HepG2 (cell line): ENCODE results near the gene PIGR. TPM values are rescaled to one million over a fixed set of nuclear protein-coding genes. Genes with fewer than 3 reads are reported as not detected.
A peak's percentile ranks its signal among the peaks of the same experiment; 100 is the strongest.

Experiments used
- BRD4 ChIP-seq: sonication (generic); formaldehyde crosslinking; IDR thresholded peaks from 2 replicates; pipeline ENCODE4 v1.4.0; 2020; ENCODE audit warnings: missing genetic modification reagents
- ETV5 ChIP-seq: IDR thresholded peaks from 2 replicates; pipeline ENCODE4 v1.6.1; 2018; ENCODE audit warnings: missing biosample characterization, missing genetic modification reagents, inconsistent platforms, borderline replicate concordance
- FOSL1 ChIP-seq: sonication (generic); formaldehyde crosslinking; IDR thresholded peaks from 2 replicates; pipeline ENCODE4 v1.9.0; 2021; ENCODE audit warnings: missing genetic modification reagents, borderline replicate concordance
- FOXC1 ChIP-seq: sonication (generic); formaldehyde crosslinking; IDR thresholded peaks from 2 replicates; pipeline ENCODE4 v1.8.0; 2022; ENCODE audit warnings: mild to moderate bottlenecking, missing genetic modification reagents, borderline replicate concordance
- HMG20B ChIP-seq: conservative IDR thresholded peaks from 2 replicates; pipeline ENCODE4 v1.6.1; 2016; ENCODE audit warnings: missing genetic modification reagents, missing compliant biosample characterization
- ISX ChIP-seq: sonication (generic); formaldehyde crosslinking; conservative IDR thresholded peaks from 2 replicates; pipeline ENCODE4 v1.5.0; 2020; ENCODE audit warnings: missing genetic modification reagents
- JDP2 ChIP-seq: sonication (generic); formaldehyde crosslinking; IDR thresholded peaks from 2 replicates; pipeline ENCODE4 v1.8.1; 2022; ENCODE audit warnings: missing genetic modification reagents, borderline replicate concordance
- KLF6 ChIP-seq: IDR thresholded peaks from 2 replicates; pipeline ENCODE4 v1.8.0; 2016; ENCODE audit warnings: missing biosample characterization, missing genetic modification reagents
- MED8 ChIP-seq: sonication (generic); formaldehyde crosslinking; IDR thresholded peaks from 2 replicates; pipeline ENCODE4 v1.8.1; 2023; ENCODE audit warnings: mild to moderate bottlenecking, missing genetic modification reagents; ENCODE audit not compliant: insufficient replicate concordance
- POLR2A ChIP-seq, 2 experiments: IDR thresholded peaks; 2 replicates each; pipeline ENCODE4 v1.6.1; 2011; ENCODE audit warnings: low read depth in 2 of 2, low read length in 2 of 2, mild to moderate bottlenecking in 1 of 2, moderate library complexity in 1 of 2; ENCODE audit not compliant: insufficient read depth in 1 of 2
- SCMH1 ChIP-seq: sonication (generic); formaldehyde crosslinking; IDR thresholded peaks from 2 replicates; pipeline ENCODE4 v1.9.0; 2021; ENCODE audit warnings: missing genetic modification reagents, mild to moderate bottlenecking, borderline replicate concordance
- SOX5 ChIP-seq: IDR thresholded peaks from 2 replicates; pipeline ENCODE4 v1.6.1; 2016; ENCODE audit warnings: borderline replicate concordance
- TCF7 ChIP-seq: sonication (generic); IDR thresholded peaks from 2 replicates; pipeline ENCODE4 v1.6.1; 2016; ENCODE audit warnings: antibody characterized with exemption, low read depth
- THAP11 ChIP-seq: IDR thresholded peaks from 2 replicates; pipeline ENCODE4 v1.6.1; 2016; ENCODE audit warnings: missing biosample characterization, missing genetic modification reagents
- XBP1 ChIP-seq: sonication (generic); formaldehyde crosslinking; IDR thresholded peaks from 2 replicates; pipeline ENCODE4 v1.5.0; 2020; ENCODE audit warnings: missing genetic modification reagents
- ZBTB26 ChIP-seq: IDR thresholded peaks from 2 replicates; pipeline ENCODE4 v1.6.1; 2016; ENCODE audit warnings: missing compliant biosample characterization, missing genetic modification reagents, borderline replicate concordance
- ZBTB46 ChIP-seq: sonication (generic); formaldehyde crosslinking; IDR thresholded peaks from 2 replicates; pipeline ENCODE4 v1.4.0; 2020; ENCODE audit warnings: mild to moderate bottlenecking, missing genetic modification reagents, borderline replicate concordance
- ZNF230 ChIP-seq: sonication (generic); formaldehyde crosslinking; IDR thresholded peaks from 2 replicates; pipeline ENCODE4 v1.4.0; 2020; ENCODE audit warnings: mild to moderate bottlenecking, missing genetic modification reagents
- ZNF547 ChIP-seq: sonication (generic); formaldehyde crosslinking; IDR thresholded peaks from 2 replicates; pipeline ENCODE4 v1.5.1; 2020; ENCODE audit warnings: mild to moderate bottlenecking, missing genetic modification reagents
- ZNF670 ChIP-seq: sonication (generic); formaldehyde crosslinking; IDR thresholded peaks from 2 replicates; pipeline ENCODE4 v1.8.0; 2022; ENCODE audit warnings: mild to moderate bottlenecking, missing genetic modification reagents, borderline replicate concordance
- ZNF782 ChIP-seq: sonication (generic); formaldehyde crosslinking; IDR thresholded peaks from 2 replicates; pipeline ENCODE4 v1.4.0; 2020; ENCODE audit warnings: missing genetic modification reagents, mild to moderate bottlenecking, borderline replicate concordance
- ZNF891 ChIP-seq: sonication (generic); formaldehyde crosslinking; IDR thresholded peaks from 2 replicates; pipeline ENCODE4 v1.5.0; 2020; ENCODE audit warnings: mild to moderate bottlenecking, missing genetic modification reagents
- polyA plus RNA-seq, 8 experiments: library from polyadenylated mRNA; depleted of rRNA in 3 of 8; stranded (reverse) in 7 of 8; unstranded in 1 of 8; fragments of >200 nt; fragmentation: Illumina TruSeq in 4 of 8; extraction: Trizol in 4 of 8; gene quantifications; 2 replicates each; pipeline versions ENCODE4 v1.2.1 to v1.2.3, GENCODE V29; 2011 to 2016; ENCODE audit warnings: low read depth in 4 of 8, missing spikeins in 1 of 8, mixed read lengths in 1 of 8; ENCODE audit not compliant: insufficient read depth in 1 of 8
- total RNA-seq, 5 experiments: library from RNA; depleted of rRNA; stranded (reverse); fragments of >200 nt; fragmentation: Illumina TruSeq; extraction: Trizol; gene quantifications; 2 replicates each; pipeline ENCODE4 v1.2.3, GENCODE V29; 2016; ENCODE audit warnings: low read depth in 1 of 5
- TF ChIP-seq, protein P1 (sequence below): sonication (generic); formaldehyde crosslinking; IDR thresholded peaks from 2 replicates; pipeline ENCODE4 v1.8.1; 2023; ENCODE audit warnings: mild to moderate bottlenecking, missing genetic modification reagents
- TF ChIP-seq, protein P2 (sequence below): sonication (generic); formaldehyde crosslinking; IDR thresholded peaks from 2 replicates; pipeline ENCODE4 v1.4.0; 2020; ENCODE audit warnings: mild to moderate bottlenecking, missing genetic modification reagents

The PIGR gene
- total and polyA plus RNA-seq, 2 of the 13 experiments (the other 11 are each of a cell fraction or from before 2014, with no cell fraction given), result not detected

- TF ChIP-seq ZBTB26 (CRISPR knock-in tag) (0 out of 2 replicates have a peak, but pooled peaks have one; percentile 28), ZNF230 (CRISPR knock-in tag) (no peak), THAP11 (no peak), ZNF670 (no peak), SCMH1 (CRISPR knock-in tag) (no peak), HMG20B (CRISPR knock-in tag) (no peak), FOSL1 (CRISPR knock-in tag) (no peak), ZNF891 (CRISPR knock-in tag) (no peak), MED8 (no peak), SOX5 (CRISPR knock-in tag) (peak; percentile 29; the same call in 1 of the 2 replicates), KLF6 (CRISPR knock-in tag) (no peak), ZNF547 (CRISPR knock-in tag) (no peak), POLR2A (IDR thresholded peaks at IDR 0.05; ENCODE audit: insufficient read depth in 1 of 2, low read depth in 2 of 2, low read length in 2 of 2) (peak in 1 of 2 experiments; percentile 32; a peak in 1 of 4 replicates), TCF7 (no peak), ISX (CRISPR knock-in tag) (no peak), ZBTB46 (CRISPR knock-in tag) (no peak), ETV5 (peak; percentile 33; the same call in 1 of the 2 replicates), BRD4 (CRISPR knock-in tag) (no peak), XBP1 (CRISPR knock-in tag) (no peak), JDP2 (CRISPR knock-in tag) (no peak), FOXC1 (CRISPR knock-in tag) (no peak), ZNF782 (CRISPR knock-in tag) (no peak)
- TF ChIP-seq, protein P1, sequence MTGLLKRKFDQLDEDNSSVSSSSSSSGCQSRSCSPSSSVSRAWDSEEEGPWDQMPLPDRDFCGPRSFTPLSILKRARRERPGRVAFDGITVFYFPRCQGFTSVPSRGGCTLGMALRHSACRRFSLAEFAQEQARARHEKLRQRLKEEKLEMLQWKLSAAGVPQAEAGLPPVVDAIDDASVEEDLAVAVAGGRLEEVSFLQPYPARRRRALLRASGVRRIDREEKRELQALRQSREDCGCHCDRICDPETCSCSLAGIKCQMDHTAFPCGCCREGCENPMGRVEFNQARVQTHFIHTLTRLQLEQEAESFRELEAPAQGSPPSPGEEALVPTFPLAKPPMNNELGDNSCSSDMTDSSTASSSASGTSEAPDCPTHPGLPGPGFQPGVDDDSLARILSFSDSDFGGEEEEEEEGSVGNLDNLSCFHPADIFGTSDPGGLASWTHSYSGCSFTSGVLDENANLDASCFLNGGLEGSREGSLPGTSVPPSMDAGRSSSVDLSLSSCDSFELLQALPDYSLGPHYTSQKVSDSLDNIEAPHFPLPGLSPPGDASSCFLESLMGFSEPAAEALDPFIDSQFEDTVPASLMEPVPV, result no peak
- TF ChIP-seq, protein P2, sequence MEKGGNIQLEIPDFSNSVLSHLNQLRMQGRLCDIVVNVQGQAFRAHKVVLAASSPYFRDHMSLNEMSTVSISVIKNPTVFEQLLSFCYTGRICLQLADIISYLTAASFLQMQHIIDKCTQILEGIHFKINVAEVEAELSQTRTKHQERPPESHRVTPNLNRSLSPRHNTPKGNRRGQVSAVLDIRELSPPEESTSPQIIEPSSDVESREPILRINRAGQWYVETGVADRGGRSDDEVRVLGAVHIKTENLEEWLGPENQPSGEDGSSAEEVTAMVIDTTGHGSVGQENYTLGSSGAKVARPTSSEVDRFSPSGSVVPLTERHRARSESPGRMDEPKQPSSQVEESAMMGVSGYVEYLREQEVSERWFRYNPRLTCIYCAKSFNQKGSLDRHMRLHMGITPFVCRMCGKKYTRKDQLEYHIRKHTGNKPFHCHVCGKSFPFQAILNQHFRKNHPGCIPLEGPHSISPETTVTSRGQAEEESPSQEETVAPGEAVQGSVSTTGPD (CRISPR knock-in tag), result peak; percentile 87
Measured at GRCh38 chr1:206951318-206952100, 5.2 kb upstream of the PIGR start (continued).
